Loucy (cell line): ENCODE data around the gene XNDC1N.
"Not testable (repeated sequence)": the region's sequence is repeated elsewhere in the genome, so short reads cannot be mapped to it uniquely, and the experiment has no call there.

Experiments used
- H2AFZ ChIP-seq: fragments of 200-600 bp; sonication (generic); 2 replicates; pipeline ENCODE4 v1.6.0; 2016; ENCODE audit warnings: antibody characterized with exemption, mild to moderate bottlenecking, low read length, moderate library complexity
- H3F3A ChIP-seq: fragments of 200-600 bp; 2 replicates; pipeline ENCODE4 v1.6.0; 2016; ENCODE audit warnings: antibody characterized with exemption, low read depth, mild to moderate bottlenecking
- H3K27me3 ChIP-seq: fragments of 200-600 bp; sonication (generic); 2 replicates; pipeline ENCODE4 v1.6.1; 2014; ENCODE audit warnings: low read length, mild to moderate bottlenecking; ENCODE audit not compliant: insufficient read depth, poor library complexity, severe bottlenecking
- H3K36me3 ChIP-seq: fragments of 200-600 bp; sonication (generic); 2 replicates; pipeline ENCODE4 v1.6.1; 2016; ENCODE audit warnings: low read length; ENCODE audit not compliant: insufficient read depth
- H3K4me1 ChIP-seq: fragments of 200-600 bp; sonication (generic); 2 replicates; pipeline ENCODE4 v1.5.1; 2014; ENCODE audit warnings: low read length, mild to moderate bottlenecking; ENCODE audit not compliant: insufficient read depth, poor library complexity, severe bottlenecking
- H3K4me2 ChIP-seq: fragments of 200-600 bp; sonication (generic); 2 replicates; pipeline ENCODE4 v1.6.0; 2014; ENCODE audit warnings: antibody characterized with exemption, low read length, low read depth, mild to moderate bottlenecking; ENCODE audit not compliant: poor library complexity, severe bottlenecking
- H3K4me3 ChIP-seq: fragments of 200-600 bp; sonication (generic); 2 replicates; pipeline ENCODE4 v1.5.1; 2014; ENCODE audit warnings: low read length, mild to moderate bottlenecking, mixed read lengths; ENCODE audit not compliant: poor library complexity, severe bottlenecking
- H3K79me2 ChIP-seq: fragments of 200-600 bp; sonication (generic); 2 replicates; pipeline ENCODE4 v1.6.1; 2014; ENCODE audit warnings: low read length; ENCODE audit not compliant: insufficient read depth
- H3K9ac ChIP-seq: fragments of 200-600 bp; sonication (generic); 2 replicates; pipeline ENCODE4 v1.6.0; 2014; ENCODE audit warnings: mild to moderate bottlenecking, low read depth, low read length, moderate library complexity; ENCODE audit not compliant: poor library complexity, severe bottlenecking
- H3K9me2 ChIP-seq: fragments of 200-600 bp; sonication (generic); replicated peaks from 2 replicates; pipeline ENCODE4 v1.6.1; 2016; ENCODE audit warnings: low read depth, low read length, mixed read lengths
- H3K9me3 ChIP-seq: fragments of 200-600 bp; sonication (generic); 2 replicates; pipeline ENCODE4 v1.6.1; 2014; ENCODE audit warnings: mild to moderate bottlenecking, antibody characterized with exemption, low read length, low read depth; ENCODE audit not compliant: insufficient read depth
- H4K20me1 ChIP-seq: fragments of 200-600 bp; sonication (generic); 2 replicates; pipeline ENCODE4 v1.6.0; 2014; ENCODE audit warnings: antibody characterized with exemption, low read length, mild to moderate bottlenecking; ENCODE audit not compliant: insufficient read depth, poor library complexity, severe bottlenecking
- CTCF ChIP-seq: fragments of 200-600 bp; sonication (generic); conservative IDR thresholded peaks from 2 replicates; pipeline ENCODE4 v1.5.1; 2014; ENCODE audit warnings: mild to moderate bottlenecking, antibody characterized with exemption, low read length
- EZH2phosphoT487 ChIP-seq: fragments of 200-600 bp; IDR thresholded peaks from 2 replicates; pipeline ENCODE4 v1.6.1; 2018; ENCODE audit warnings: antibody characterized with exemption, mild to moderate bottlenecking, moderate library complexity, borderline replicate concordance

XNDC1N gene

GRCh38 chr11:71910775-71911174, 17.6 kb downstream of the XNDC1N start:
- not testable (repeated sequence) for H2AFZ ChIP-seq, H3K27me3 ChIP-seq, H3K4me1 ChIP-seq, H3K9ac ChIP-seq, H4K20me1 ChIP-seq, H3K79me2 ChIP-seq, H3K36me3 ChIP-seq, H3F3A ChIP-seq, H3K4me3 ChIP-seq, H3K4me2 ChIP-seq, H3K9me2 ChIP-seq, H3K9me3 ChIP-seq

GRCh38 chr11:71908218-71908617, 20.2 kb downstream of the XNDC1N start:
- TF ChIP-seq CTCF (no peak), EZH2phosphoT487 (no peak)
- Histone ChIP-seq H4K20me1 (no peaks in the 10 kb centered on the region), H3K4me2 (no peak overlapping the region), H3K9me3 (no peaks in the 10 kb centered on the region), H3K9ac (no peak overlapping the region), H3K4me1 (no peaks in the 10 kb centered on the region), H3K36me3 (no peaks in the 10 kb centered on the region), H3K4me3 (no peak overlapping the region), H3F3A (no peaks in the 10 kb centered on the region), H2AFZ (no peak overlapping the region), H3K79me2 (no peaks in the 10 kb centered on the region), H3K27me3 (no peaks in the 10 kb centered on the region), H3K9me2 (no peaks in the 10 kb centered on the region)

- not testable (repeated sequence) for H3K36me3 ChIP-seq, H2AFZ ChIP-seq, H3K9ac ChIP-seq, H3K79me2 ChIP-seq, H4K20me1 ChIP-seq, H3K27me3 ChIP-seq, H3F3A ChIP-seq, H3K4me2 ChIP-seq, H3K4me3 ChIP-seq, H3K9me3 ChIP-seq, H3K9me2 ChIP-seq, H3K4me1 ChIP-seq
These were observed 27.3 kb downstream of the XNDC1N start for GRCh38 chr11:71901137-71901536.

- Histone ChIP-seq H4K20me1 (no peaks in the 10 kb centered on the region), H3F3A (no peaks in the 10 kb centered on the region), H3K9me3 (no peaks in the 10 kb centered on the region), H3K4me3 (no peak overlapping the region), H3K4me2 (no peak overlapping the region), H3K36me3 (no peaks in the 10 kb centered on the region), H3K9me2 (no peaks in the 10 kb centered on the region), H2AFZ (no peak overlapping the region), H3K4me1 (no peaks in the 10 kb centered on the region), H3K27me3 (no peaks in the 10 kb centered on the region), H3K9ac (no peak overlapping the region), H3K79me2 (no peaks in the 10 kb centered on the region)
- TF ChIP-seq CTCF (no peak), EZH2phosphoT487 (no peak)
These were observed 32.4 kb downstream of the XNDC1N start for GRCh38 chr11:71895961-71896360.

- not testable (repeated sequence) for H2AFZ ChIP-seq
These were observed 39.1 kb downstream of the XNDC1N start for GRCh38 chr11:71889181-71889872.

GRCh38 chr11:71888335-71889010, 39.9 kb downstream of the XNDC1N start:
- not testable (repeated sequence) for H3K79me2 ChIP-seq, H3K36me3 ChIP-seq, H2AFZ ChIP-seq, H4K20me1 ChIP-seq, H3F3A ChIP-seq, H3K9me3 ChIP-seq, H3K4me3 ChIP-seq, H3K4me2 ChIP-seq, H3K4me1 ChIP-seq, H3K27me3 ChIP-seq, H3K9me2 ChIP-seq, H3K9ac ChIP-seq

More at GRCh38 chr11:71889181-71889872, 39.1 kb downstream of the XNDC1N start:
- H3K4me3 ChIP-seq, H3K79me2 ChIP-seq, H3K9me2 ChIP-seq, H3K4me2 ChIP-seq, H3F3A ChIP-seq, H3K4me1 ChIP-seq, H3K27me3 ChIP-seq, H3K36me3 ChIP-seq, H4K20me1 ChIP-seq, H3K9me3 ChIP-seq, H3K9ac ChIP-seq: not testable (repeated sequence)
